ENCODE results near the gene CEP97.
"Not testable (repeated sequence)": the region's sequence is repeated elsewhere in the genome, so short reads cannot be mapped to it uniquely, and the experiment has no call there.

Gene CEP97

GRCh38 chr3:101680466-101680865 lies 43.9 kb upstream of the CEP97 start:
- DNase-seq (ENCODE audit: low read depth): no peak
- no peak overlapping the region for H3K4me3 ChIP-seq (ENCODE audit: low read depth, low read length)
- TF ChIP-seq CTCF (IDR thresholded peaks at IDR 0.05; ENCODE audit: low read depth, low read length, missing control alignments): no peak

- no peak for DNase-seq (ENCODE audit: low read depth)
- peak overlapping the region; percentile 93 for H3K4me3 ChIP-seq (ENCODE audit: low read depth, low read length)
- TF ChIP-seq CTCF (IDR thresholded peaks at IDR 0.05; ENCODE audit: low read depth, low read length, missing control alignments): no peak
These were observed 39.4 kb upstream of the CEP97 start for GRCh38 chr3:101685050-101685400.

GRCh38 chr3:101685870-101686307 lies 38.5 kb upstream of the CEP97 start:
- DNase-seq (ENCODE audit: low read depth): no peak
- H3K4me3 ChIP-seq (ENCODE audit: low read depth, low read length): peak overlapping the region; percentile 93
- TF ChIP-seq CTCF (IDR thresholded peaks at IDR 0.05; ENCODE audit: low read depth, low read length, missing control alignments): no peak

GRCh38 chr3:101687142-101687931 lies 37.1 kb upstream of the CEP97 start:
- peak overlapping the region; percentile 93 for H3K4me3 ChIP-seq (ENCODE audit: low read depth, low read length)
- no peak for DNase-seq (ENCODE audit: low read depth)

GRCh38 chr3:101689286-101689685 lies 35.1 kb upstream of the CEP97 start:
- TF ChIP-seq CTCF (IDR thresholded peaks at IDR 0.05; ENCODE audit: low read depth, low read length, missing control alignments): no peak
- DNase-seq (ENCODE audit: low read depth): no peak

More at GRCh38 chr3:101687142-101687931, 37.1 kb upstream of the CEP97 start:
- TF ChIP-seq CTCF (IDR thresholded peaks at IDR 0.05; ENCODE audit: low read depth, low read length, missing control alignments): no peak

GRCh38 chr3:101690972-101691371 lies 33.4 kb upstream of the CEP97 start:
- TF ChIP-seq CTCF (IDR thresholded peaks at IDR 0.05; ENCODE audit: low read depth, low read length, missing control alignments): no peak
- no peak for DNase-seq (ENCODE audit: low read depth)
- H3K4me3 ChIP-seq (ENCODE audit: low read depth, low read length): no peak overlapping the region

More at GRCh38 chr3:101689286-101689685, 35.1 kb upstream of the CEP97 start:
- no peak overlapping the region for H3K4me3 ChIP-seq (ENCODE audit: low read depth, low read length)

- not testable (repeated sequence) for DNase-seq (ENCODE audit: low read depth); H3K4me3 ChIP-seq (ENCODE audit: low read depth, low read length)
These were observed 32.4 kb upstream of the CEP97 start for GRCh38 chr3:101691685-101692671.

Data from GM12864 (cell line).